ENCODE data around the gene PRDX1.
A peak's percentile ranks its signal among the peaks of the same experiment; 100 is the strongest.

PRDX1 gene

DNA sequence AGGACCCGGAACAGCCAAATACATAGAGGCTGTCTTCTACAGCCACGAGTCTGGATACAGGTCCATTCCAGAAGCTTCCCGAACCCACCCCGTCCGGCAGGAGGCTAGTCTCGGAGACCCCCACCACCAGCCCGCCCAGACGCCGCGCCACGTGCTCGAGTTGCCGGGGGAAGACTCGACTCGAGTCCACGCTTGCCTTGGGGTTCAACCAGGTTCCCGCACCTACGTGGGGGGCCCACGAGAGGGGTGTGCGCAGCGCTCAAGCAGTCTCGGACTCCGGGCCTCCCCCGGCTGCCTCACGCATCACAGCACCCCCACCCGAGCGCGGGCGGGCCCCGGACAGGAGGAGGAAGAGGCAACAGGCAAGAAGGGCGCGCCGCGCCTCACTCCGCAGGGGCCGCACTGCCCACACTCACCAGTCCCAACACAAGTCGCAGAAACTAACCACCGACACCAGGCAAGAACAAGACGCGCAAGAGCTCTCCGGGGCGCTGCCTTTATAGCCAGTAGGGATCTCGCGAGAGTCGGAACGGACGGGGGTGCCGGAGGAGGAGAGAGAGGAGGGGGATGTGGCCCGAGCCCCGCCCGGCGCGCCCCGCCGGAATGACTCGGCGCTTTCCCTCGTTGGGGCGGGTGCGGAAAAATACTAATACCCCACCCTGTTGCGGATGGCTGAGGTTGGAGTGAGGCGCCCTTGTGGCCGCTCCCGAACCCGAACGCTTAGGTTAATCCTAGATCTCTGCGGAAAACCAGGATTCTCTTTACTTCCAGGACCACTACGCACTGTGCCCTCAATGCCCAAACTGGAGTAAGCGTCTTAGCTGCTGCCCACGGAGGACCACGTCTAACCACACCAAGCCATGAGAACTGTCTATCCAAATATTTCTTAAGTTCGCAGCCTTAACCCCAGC lies at the start of gene PRDX1:
PRDX1 (minus strand) TSS at position 472 of the 911 bp plus-strand sequence. CDS start 2,841 bp downstream, outside the sequence.
- DNase-seq (ENCODE audit: low spot score): peak; percentile 95
- peak; percentile 69 for FAIRE-seq

DNA sequence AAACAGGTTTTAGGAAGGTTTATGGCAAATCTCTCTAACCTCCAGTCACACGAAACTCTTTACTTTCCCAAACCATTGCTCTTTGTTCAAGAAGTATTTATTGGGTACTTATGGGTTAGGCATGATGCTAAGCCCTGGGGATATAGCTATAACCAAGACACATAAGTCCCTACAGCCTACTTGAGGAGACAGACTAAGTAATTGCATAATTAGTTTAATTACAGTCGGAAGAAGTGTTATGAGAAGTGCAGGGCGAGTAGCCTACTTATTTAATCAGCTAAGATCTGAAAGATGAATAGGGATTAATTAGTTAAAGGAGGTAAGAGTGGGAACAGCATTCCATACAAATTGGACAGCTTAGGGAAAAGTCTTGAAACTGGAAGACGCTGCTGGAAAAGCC lies 48.9 kb upstream of the PRDX1 start:
- DNase-seq (ENCODE audit: low spot score) (no peak), FAIRE-seq (no peak)

DNA sequence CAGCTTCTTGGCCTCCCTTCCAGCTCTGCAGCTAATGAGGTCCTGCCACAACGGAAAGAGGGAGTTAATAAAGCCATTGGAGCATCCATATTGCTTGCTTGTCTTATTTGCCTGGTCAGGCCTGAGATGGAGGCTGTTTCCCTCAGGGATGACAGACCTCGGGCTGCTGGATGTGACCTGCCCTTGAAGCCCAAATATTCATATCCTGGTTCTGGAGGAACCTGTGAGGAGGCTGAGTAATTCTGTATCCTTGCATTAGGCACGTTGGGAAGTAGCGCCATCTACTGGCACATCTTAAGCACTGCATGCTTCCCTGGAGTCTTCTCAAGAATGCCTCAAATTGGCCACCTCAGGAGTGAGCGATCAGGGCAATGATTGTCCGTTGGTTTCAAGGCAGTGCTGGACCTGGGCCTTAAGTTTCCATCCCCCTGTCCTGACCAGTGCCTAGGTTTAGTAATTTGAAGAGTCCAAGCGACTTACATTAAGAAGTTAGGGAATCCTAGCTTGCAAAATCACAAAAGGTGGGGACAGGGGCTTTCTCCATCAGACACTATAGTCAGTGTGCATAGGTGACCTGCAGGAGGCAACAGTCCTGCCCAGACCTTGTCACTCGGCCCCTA lies 48.4 kb upstream of the PRDX1 start:
- FAIRE-seq (peak; percentile 30), DNase-seq (ENCODE audit: low spot score) (peak; percentile 68)

DNA sequence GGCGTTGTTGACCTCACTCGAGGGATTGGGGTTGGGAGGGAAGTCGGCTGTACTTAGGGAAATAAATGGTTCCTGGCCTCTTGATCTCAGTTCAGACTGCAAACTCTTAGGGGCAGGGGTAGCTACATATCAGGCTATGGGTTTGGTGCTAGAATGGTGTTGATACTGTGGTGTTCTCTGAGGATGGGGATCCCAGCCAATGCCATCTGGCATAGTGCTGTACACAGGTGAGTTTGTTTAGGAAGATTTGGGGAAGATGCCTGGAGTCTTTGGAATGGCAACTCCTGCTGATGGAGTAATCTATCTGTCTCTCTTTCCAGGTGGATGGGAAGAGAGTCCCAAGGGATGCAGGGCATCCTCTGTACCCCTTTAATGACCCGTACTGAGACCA lies 47.9 kb upstream of the PRDX1 start:
- FAIRE-seq (no peak), DNase-seq (ENCODE audit: low spot score) (no peak)

DNA sequence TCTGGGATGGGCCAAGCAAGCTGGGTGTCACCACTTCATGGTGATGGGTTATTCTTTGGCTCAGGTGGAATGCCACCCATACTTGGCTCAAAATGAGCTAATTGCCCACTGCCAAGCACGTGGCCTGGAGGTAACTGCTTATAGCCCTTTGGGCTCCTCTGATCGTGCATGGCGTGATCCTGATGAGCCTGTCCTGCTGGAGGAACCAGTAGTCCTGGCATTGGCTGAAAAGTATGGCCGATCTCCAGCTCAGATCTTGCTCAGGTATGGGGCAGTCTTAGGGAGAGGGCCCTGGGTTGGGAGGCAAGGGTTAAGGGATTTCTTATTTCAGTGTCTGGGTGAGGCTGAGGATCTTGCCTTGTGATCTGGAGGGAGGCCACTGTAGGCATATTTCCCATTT lies 46.7 kb upstream of the PRDX1 start:
- FAIRE-seq (no peak), DNase-seq (ENCODE audit: low spot score) (no peak)

DNA sequence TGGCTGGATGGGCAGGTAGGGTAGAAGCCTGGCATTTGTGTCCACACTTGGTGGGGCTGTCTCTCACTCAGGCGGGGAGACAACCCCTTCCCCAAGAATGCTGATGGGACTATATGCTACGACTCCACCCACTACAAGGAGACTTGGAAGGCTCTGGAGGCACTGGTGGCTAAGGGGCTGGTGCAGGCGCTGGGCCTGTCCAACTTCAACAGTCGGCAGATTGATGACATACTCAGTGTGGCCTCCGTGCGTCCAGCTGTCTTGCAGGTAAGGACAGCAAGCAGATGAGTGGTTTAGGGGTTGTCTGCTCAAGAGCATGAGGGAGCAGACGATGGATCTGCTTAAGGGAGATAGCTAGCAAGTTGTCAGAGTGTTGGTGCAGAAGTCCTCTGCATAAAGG lies 46.2 kb upstream of the PRDX1 start:
- FAIRE-seq: no peak

DNA sequence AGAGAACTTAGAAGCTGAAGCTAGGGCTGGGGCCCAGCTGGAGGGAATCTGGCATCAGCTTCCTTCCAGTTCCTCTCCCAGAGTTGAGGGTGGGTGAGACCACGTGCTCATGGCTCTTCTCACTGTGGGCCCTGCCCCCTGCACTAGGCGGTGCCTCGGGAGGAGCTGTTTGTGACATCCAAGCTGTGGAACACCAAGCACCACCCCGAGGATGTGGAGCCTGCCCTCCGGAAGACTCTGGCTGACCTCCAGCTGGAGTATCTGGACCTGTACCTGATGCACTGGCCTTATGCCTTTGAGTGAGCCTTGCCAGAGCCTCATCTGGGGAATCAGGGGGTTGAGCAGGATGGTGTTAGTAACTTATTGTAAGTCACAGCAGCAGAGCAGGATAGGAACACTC lies 45.0 kb upstream of the PRDX1 start:
- no peak for FAIRE-seq
- DNase-seq (ENCODE audit: low spot score): no peak

More for the DNA sequence above, 46.2 kb upstream of the PRDX1 start:
- no peak for DNase-seq (ENCODE audit: low spot score)

DNA sequence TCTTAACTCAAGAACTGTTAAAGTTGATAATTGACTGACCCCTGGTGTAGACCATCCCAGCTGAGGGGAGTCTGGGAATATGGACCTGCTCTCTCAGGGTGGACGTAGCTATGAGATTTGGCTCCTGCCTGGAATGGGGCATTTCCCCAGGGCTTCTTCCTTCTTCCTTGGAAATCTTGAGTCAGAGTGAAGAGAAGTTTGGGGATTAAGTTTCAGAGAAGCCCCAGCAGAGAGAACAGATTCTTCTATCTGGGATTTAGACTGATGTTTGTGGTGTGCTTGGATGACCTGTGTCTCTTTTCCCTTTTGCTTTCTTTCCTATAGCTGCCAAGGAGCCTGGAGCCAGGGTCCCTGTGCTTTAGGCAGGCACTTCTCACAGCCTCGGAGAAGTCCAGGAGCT lies 42.2 kb upstream of the PRDX1 start:
- FAIRE-seq (no peak), DNase-seq (ENCODE audit: low spot score) (no peak)

DNA sequence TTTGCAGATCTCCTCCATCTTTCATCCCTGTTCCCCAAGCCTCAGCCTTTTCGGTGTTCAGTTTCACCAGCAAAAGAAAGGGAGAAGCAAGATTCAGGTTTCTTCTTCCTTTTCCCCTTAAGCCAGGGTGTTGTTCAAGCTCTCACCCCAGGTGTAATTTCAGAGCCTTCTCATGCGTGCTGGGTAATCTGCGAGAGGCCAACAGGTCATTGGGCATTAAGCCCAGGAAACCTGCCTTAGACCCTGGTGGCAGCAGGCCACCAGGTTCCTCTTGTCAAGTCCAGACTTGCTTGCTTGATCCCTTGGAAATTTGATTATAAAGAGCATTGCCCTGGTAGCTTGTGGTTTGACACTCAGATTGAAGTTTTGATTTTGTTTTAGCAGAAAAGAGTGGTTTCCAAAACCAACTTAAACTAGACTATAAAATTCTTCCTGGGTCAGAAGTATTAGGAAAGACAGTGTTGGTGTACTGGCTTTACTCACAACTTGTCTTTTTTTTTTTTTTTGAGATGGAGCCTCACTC lies 35.8 kb upstream of the PRDX1 start:
- no peak for DNase-seq (ENCODE audit: low spot score)
- no peak for FAIRE-seq

DNA sequence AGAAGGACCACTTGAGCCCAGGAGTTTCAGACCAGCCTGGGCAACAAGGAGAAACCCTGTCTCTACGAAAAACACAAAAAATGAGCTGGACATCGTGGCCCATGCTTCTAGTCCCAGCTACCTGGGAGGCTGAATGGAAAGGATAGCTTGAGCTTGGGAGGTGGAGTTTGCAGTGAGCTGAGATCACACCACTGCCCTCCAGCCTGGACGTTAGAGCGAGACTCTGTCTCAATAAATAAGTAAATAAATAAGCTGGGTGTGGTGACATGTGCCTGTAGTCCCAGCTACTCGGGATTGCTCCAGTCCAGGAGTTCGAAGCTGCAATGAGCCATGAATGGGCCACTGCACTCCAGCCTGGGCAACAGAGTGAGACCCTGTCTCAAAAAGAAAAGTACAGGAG lies 32.5 kb upstream of the PRDX1 start:
- FAIRE-seq: no peak
- DNase-seq (ENCODE audit: low spot score): no peak

DNA sequence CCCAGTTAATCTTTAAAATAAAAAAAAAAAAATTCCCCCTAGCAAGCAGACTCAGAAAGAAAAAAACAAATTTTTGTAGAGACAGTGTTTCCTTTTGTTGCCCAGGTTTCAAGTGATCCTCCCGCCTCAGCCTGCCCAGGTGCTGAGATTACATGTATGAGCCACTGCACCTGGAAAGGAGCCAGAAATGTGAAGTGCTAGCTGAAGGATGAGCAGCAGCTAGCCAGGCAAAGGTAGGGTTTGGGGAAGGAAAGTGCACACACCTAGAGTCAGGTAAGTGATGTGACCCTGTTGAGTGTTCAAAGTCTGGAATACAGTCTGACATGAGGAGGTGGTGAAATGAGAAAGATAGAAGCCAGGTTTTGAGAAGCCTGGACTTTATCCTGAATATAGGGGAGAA lies 30.6 kb upstream of the PRDX1 start:
- no peak for FAIRE-seq
- no peak for DNase-seq (ENCODE audit: low spot score)

DNA sequence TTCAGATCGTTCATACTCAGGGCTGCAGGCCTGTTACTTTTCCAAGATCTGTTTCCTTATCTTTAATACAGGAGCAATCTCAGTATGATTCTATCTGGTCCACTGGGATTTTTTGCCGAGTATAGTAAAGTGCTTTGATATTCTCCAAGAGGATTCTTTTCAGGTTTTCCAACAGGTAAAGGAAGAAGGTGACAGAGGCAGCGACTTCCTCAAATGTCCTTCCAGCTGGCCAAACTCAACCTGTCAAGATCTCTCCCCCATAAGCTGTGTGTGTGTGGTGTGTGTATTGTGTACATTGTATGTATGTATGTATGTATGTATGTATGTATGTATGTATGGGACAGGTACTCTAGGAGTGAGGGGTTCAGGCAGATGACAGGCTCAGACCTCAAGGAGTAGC lies 30.0 kb upstream of the PRDX1 start:
- DNase-seq (ENCODE audit: low spot score) (no peak), FAIRE-seq (no peak)

DNA sequence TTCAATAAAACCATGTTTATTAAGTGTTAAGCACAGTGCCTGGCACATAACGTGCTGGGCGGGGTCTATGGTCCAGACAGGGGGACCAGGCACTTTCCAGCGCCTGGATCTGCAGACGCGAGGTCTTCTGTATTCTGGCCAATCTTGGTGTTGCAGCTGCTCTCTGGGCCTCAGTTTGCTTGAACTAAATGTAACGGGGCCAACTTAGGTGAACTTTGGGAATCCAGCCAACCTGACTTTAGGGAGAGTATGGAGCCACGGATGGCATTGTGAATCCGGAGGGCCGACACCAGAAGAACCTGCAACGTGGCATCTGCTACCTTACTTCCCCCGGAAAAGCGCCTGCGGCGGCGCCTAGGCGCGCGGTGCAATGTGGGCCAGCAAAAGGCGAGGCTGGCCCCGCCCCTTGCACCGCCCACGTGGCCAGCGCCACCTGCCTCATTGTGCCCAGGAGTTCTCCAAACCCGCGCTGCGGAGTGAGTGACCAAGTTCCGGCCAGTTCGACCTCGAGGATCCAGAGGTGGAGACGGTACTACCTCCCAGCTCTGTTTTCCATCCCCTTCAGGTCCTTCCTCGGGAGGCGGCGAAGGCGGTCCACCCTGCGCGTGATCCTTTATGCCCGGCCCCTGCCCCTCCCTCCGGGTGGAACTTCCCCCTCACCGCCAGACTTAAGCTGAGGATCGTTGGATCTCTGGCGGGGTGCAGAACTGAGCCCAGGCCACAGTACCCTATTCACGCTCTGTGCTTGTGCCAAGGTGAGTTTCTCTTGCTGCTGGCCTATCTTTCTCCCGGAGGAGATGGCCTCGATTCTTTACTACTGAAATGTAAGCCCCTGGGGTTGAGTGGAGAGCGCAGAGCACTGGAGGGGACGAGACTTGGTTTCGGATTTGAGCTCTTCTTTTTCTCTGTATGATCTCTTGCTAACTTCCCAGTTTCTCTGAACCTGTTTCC lies 29.0 kb upstream of the PRDX1 start, which contains the start of gene AKR1A1:
AKR1A1 (plus strand) TSS at position 426 of the 951 bp plus-strand sequence. CDS start 10,969 bp downstream, outside the sequence.
- DNase-seq (ENCODE audit: low spot score) (peak; percentile 83), FAIRE-seq (peak; percentile 39)

DNA sequence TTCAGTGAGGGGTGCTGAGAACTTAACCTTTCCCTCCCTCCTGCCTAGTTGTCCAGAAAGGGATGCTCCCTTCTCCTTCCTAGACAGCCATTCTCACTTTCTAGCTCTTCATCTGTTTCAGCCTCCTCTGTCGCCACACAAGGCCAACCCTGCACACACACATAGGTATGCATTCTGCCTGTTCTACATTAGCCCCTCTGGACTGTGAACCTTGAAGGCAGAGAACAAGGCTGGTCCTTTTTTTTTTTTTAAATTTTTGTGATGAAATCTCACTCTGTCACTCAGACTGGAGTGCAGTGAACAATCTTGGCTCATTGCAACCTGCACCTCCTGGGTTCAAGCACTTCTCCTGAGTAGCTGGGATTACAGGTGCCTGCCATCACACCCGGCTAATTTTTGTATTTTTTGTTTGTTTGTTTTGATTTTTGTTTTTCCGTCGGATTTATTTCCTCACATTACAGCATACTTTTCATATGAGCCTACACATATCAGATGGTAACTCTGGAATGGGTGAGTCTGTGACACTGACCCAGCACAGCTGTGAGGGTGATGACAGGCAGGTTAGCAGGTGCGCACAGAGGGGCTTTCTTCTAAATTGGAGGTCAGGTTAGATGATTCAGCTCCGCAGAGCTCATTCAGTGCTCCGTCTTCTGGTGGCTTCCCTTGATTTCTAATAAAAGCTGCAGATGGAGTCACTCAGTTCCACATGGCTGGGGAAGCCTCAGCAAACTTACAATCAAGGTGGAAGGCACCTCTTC lies 24.0 kb upstream of the PRDX1 start:
- FAIRE-seq (no peak), DNase-seq (ENCODE audit: low spot score) (no peak)

DNA sequence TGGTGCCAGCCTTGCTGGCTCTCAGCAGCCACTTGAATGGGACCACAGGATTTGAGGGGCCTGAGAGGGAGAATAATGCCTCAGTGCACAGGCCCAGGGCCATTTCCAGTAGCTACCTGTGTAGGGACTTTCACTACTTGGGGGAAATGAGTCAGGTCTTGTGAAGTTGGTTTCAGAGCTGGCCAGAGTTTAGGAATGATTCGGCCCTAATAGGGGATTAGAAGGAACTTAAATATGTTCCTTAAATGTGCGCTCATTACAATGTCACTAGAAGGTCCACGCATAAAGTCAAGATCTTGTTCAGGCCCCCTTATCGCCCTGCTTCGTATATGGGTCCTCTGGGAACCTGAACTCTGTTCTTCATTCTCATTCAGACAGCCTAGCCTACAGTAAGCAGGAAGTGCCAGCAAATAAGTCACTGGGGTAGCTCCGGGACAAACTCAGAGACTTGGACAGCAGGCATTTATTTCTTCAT lies 23.4 kb upstream of the PRDX1 start:
- DNase-seq (ENCODE audit: low spot score): no peak
- FAIRE-seq: no peak

DNA sequence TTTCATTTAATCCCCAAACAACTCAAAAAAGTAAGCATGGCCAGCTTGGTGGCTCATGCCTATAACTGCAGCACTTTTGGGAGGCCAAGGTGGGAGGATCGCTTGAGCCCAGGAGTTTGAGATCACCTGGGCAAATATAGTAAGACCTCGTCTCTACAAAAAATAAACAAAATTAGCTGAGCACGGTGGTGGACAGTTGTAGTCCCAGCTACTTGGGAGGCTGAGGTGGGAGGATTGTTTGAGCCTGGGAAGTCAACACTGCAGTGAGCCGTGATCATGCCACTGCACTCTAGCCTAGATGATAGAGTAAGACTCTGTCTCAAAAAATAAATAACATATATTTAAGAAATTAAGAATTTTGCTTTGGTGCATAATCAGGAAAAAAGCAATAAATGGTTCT lies 22.8 kb upstream of the PRDX1 start:
- DNase-seq (ENCODE audit: low spot score) (no peak), FAIRE-seq (no peak)

DNA sequence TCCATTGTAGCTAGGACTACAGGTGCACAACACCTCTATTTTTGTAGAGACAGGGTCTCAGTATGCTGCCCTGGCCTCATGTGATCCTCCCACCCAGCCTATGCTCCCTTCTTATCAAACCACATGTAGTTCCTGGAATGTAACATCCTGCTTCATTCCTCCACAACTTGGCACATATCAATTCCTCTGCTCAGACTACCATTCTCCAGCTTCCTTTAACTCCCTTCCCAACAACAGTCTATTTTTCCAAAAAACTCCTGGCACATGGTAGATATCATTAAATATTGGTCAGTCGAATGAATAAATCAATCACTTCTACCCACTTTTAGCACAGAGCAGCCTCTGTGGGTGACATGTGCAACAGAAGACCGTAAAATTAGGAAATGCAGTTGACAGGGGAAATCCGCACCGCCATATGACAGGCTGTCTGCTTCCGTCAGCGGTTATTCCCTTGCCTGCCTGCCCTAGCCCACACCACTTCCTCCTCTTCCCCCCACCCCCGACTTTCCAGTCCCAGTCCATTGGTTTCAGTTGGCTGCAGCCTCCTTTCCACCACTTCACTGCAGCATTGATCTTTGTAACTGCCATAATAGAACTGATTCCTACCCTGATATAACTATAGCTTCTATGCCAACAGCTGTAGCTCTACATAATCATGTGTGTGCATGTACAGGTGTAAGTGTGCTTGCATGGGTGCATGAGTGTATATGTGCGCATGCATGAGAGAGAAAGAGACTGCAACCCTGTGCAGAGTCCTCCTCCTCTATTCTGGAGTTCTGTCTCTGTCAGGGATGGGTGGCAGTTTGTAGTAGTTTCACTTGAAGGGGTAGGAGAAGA lies 22.1 kb upstream of the PRDX1 start:
- DNase-seq (ENCODE audit: low spot score): peak; percentile 23
- FAIRE-seq: no peak

DNA sequence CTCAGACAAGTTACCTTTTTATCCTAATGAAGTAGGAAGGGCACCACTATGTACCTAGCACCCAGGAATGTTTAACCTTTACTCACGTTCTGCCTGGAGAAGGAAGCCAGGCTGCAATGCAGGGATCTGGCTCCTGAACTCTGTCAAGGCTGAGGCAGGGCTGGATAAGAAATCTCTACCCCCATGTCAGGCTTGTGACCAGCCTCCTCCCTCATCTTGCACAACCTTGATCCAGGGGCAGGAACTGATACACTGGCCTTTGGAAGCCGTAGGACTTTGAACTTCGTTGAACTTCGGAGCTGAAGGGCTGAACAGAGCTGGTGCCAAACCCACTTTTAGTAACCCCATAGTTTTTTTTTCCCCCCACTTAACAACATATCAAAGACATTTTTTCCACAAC lies 20.9 kb upstream of the PRDX1 start:
- no peak for FAIRE-seq

DNA sequence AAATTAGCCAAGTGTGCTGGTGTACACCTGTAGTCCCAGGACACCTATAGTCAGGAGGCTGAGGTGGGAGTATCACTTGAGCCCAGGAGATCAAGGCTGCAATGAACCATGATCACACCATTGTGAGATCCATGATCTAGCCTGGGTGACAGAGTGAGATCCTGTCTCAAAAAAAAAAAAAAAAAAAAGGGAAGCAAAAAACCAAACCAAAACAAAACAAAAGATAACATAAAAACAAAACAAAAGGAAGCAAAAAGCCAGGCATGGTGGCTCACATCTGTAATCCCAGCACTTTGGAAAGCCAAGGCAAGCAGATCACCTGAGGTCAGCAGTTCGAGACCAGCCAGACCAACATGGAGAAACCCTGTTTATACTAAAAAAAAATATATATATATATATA lies 19.5 kb upstream of the PRDX1 start:
- FAIRE-seq (no peak), DNase-seq (ENCODE audit: low spot score) (no peak)

More for the DNA sequence above, 20.9 kb upstream of the PRDX1 start:
- no peak for DNase-seq (ENCODE audit: low spot score)

DNA sequence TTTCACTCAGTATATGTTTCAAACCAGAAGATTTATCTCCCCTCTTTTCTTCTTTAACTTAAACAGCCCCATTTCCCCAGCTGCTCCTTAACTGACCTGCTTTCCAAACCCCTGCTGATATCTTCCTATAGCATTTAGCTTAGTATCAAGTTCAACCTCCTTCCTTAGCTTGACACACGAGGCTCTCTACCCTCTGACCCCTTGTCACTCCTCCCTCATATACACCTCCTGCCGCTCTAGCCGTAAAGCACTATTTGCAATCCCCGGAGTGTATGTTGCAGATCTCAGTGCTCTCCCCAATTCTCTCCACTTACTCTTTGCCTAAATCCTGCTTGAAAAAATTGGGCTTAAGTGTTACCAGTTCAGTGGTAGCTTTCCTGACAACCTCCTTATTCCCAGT lies 15.2 kb upstream of the PRDX1 start:
- FAIRE-seq (no peak), DNase-seq (ENCODE audit: low spot score) (no peak)

Measured in RCC 7860 (cell line).